Suprapubic skin (tissue), 4 donors: ENCODE results near the gene SLC41A1. TPM values are rescaled to one million over a fixed set of nuclear protein-coding genes. Genes with fewer than 3 reads are reported as not detected.

Experiments used
- DNase-seq, 2 donors: peaks; one replicate each; pipeline ENCODE4 v3.0.0-alpha.2; 2019; ENCODE audit warnings: low spot score in 2 of 2
- H3K27ac ChIP-seq: fragments of 200-600 bp; sonication (generic); one replicate; pipeline ENCODE4 v1.5.1; 2019
- H3K27me3 ChIP-seq: fragments of 200-600 bp; sonication (generic); one replicate; pipeline ENCODE4 v1.5.1; 2019
- H3K36me3 ChIP-seq: fragments of 200-600 bp; sonication (generic); one replicate; pipeline ENCODE4 v1.5.1; 2019
- H3K4me1 ChIP-seq: fragments of 200-600 bp; sonication (generic); one replicate; pipeline ENCODE4 v1.5.1; 2019
- H3K4me3 ChIP-seq: fragments of 200-600 bp; sonication (generic); one replicate; pipeline ENCODE4 v1.5.1; 2019; ENCODE audit warnings: mild to moderate bottlenecking
- H3K9me3 ChIP-seq: fragments of 200-600 bp; sonication (generic); one replicate; pipeline ENCODE4 v1.5.1; 2019
- EP300 ChIP-seq: sonication (generic); formaldehyde crosslinking; IDR thresholded peaks from one replicate; pipeline ENCODE4 v1.6.1; 2017; ENCODE audit warnings: antibody characterized with exemption
- POLR2A ChIP-seq, 2 donors: fragments of 450-650 bp; IDR thresholded peaks; one replicate each; pipeline ENCODE4 v1.6.1; 2017; ENCODE audit warnings: antibody characterized with exemption in 2 of 2, mild to moderate bottlenecking in 2 of 2, moderate library complexity in 2 of 2
- POLR2AphosphoS5 ChIP-seq, 3 donors: sonication (generic); formaldehyde crosslinking; IDR thresholded peaks; one replicate each; pipeline ENCODE4 v1.6.1; 2017; ENCODE audit warnings: antibody characterized with exemption in 3 of 3
- WGBS: methylation state at CpG from one replicate; pipeline ENCODE4 v1.1.5; 2018; 5-methylcytosine and 5-hydroxymethylcytosine counted together
- total RNA-seq, 4 donors: library from RNA; depleted of rRNA; stranded (reverse); fragments of >200 nt; gene quantifications; one replicate each; pipeline ENCODE4 v1.1.0, GENCODE V29; 2016
- TF ChIP-seq, protein P1 (sequence below), 2 donors: fragments of 200-600 bp in 1 of 2; fragments of 450-650 bp in 1 of 2; sonication (generic) in 1 of 2; IDR thresholded peaks; one replicate each; pipeline ENCODE4 v1.5.1; 2016 to 2019; ENCODE audit warnings: antibody characterized with exemption in 2 of 2, mild to moderate bottlenecking in 1 of 2, moderate library complexity in 1 of 2

The SLC41A1 gene
- total RNA-seq, 4 donors from 2014 or later: 14.6 to 20.8 (median 16.7) TPM

DNA sequence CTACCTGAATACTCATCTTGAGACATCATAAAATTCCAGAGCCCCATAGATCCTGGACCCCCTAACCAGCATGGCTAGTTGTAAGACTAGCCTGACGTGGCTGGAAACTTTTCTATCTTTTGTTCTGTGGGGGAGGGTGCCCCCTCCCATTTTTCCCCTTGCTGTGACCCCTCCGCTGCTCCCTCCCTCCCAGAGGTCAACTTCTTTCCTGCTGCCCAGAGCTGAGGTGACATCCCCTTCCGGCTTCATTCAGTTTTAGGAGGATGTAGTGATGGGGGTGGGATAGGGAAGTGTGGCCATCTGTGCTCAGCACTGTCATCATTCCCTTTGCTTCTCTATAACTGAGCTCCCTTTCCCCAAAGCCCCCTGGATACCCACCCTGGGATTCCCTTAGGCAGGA, 4.4 kb upstream of the SLC41A1 start:
- Histone ChIP-seq H3K9me3 (no peaks in the 10 kb centered on the region), H3K27ac (no peak overlapping the region), H3K4me3 (no peak overlapping the region), H3K27me3 (no peaks in the 10 kb centered on the region), H3K36me3 (no peaks in the 10 kb centered on the region), H3K4me1 (peaks cover 8% of the 10 kb centered on the region)
- WGBS: 88% methylated on average over 3 of the region's 3 CpGs
- DNase-seq: no peak
- no peak for TF ChIP-seq POLR2AphosphoS5 (IDR thresholded peaks at IDR 0.05)
- TF ChIP-seq POLR2A (IDR thresholded peaks at IDR 0.05): no peak
- TF ChIP-seq, protein P1, sequence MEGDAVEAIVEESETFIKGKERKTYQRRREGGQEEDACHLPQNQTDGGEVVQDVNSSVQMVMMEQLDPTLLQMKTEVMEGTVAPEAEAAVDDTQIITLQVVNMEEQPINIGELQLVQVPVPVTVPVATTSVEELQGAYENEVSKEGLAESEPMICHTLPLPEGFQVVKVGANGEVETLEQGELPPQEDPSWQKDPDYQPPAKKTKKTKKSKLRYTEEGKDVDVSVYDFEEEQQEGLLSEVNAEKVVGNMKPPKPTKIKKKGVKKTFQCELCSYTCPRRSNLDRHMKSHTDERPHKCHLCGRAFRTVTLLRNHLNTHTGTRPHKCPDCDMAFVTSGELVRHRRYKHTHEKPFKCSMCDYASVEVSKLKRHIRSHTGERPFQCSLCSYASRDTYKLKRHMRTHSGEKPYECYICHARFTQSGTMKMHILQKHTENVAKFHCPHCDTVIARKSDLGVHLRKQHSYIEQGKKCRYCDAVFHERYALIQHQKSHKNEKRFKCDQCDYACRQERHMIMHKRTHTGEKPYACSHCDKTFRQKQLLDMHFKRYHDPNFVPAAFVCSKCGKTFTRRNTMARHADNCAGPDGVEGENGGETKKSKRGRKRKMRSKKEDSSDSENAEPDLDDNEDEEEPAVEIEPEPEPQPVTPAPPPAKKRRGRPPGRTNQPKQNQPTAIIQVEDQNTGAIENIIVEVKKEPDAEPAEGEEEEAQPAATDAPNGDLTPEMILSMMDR (IDR thresholded peaks at IDR 0.05): no peak
- TF ChIP-seq EP300: no peak

DNA sequence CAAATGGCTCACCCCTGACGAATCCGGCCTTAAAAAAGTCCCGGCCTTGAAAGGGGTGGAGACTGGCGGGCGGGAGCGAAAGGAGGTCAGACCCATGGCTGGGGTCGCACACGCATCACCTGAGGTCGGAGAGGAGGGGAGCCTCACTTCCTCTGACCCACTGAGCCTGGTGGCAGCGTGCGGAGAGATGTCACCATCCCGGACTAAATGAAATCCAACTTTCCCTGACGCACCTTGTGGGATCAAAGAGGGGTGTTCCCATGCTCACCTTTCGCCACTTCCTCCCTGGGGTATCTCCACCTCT, 709 bp upstream of the SLC41A1 start:
- peaks cover 2% of the 10 kb centered on the region for H3K36me3 ChIP-seq
- H3K27ac ChIP-seq: peak overlapping the region; percentile 50
- H3K9me3 ChIP-seq: no peaks in the 10 kb centered on the region
- no peak for DNase-seq
- H3K27me3 ChIP-seq: no peaks in the 10 kb centered on the region
- 13% methylated on average over 4 of the region's 14 CpGs for WGBS
- H3K4me3 ChIP-seq: peak overlapping the region; percentile 63
- H3K4me1 ChIP-seq: peaks cover 36% of the 10 kb centered on the region
- TF ChIP-seq POLR2A (IDR thresholded peaks at IDR 0.05) (no peak), EP300 (no peak), POLR2AphosphoS5 (IDR thresholded peaks at IDR 0.05) (no peak)
- TF ChIP-seq, protein P1 (IDR thresholded peaks at IDR 0.05): no peak

DNA sequence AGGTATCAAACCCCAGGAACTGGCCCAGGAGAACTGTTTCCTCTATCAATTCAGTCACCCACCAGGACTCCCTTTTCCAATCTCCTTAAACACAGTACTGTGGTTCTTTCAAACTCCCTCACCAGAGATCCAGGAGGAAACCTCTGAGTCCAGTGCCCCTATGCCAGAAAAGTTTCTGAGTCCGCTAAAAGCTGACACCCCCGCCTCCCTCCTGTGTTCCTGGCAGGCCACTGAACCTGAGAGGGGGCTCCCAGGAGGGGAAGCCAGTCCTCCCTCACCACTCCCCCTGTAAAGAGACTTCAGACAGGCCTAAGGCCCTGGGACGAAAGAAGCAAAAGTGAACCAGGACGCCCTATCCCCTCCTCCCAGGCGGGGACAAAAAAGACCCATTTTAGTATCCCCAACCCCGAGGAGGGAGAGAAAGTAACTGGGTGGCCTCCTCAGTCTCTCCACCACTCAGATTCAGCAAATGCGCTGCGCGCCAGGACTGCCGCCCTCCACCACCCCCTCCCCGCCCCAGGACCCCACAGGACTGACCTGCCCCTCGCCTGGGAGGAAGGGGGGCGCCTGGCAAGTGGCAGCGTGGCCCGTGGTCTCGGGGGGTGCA, 624 bp downstream of the SLC41A1 start:
- no CpG with 5 or more reads among the region's 16 CpGs for WGBS
- DNase-seq: no peak
- Histone ChIP-seq H3K27me3 (no peaks in the 10 kb centered on the region), H3K4me1 (peaks cover 36% of the 10 kb centered on the region), H3K27ac (peak overlapping the region; percentile 50), H3K36me3 (peaks cover 2% of the 10 kb centered on the region), H3K9me3 (no peaks in the 10 kb centered on the region), H3K4me3 (peak overlapping the region; percentile 63)
- TF ChIP-seq POLR2AphosphoS5 (IDR thresholded peaks at IDR 0.05) (no peak), POLR2A (IDR thresholded peaks at IDR 0.05) (no peak), EP300 (no peak)
- TF ChIP-seq, protein P1 (IDR thresholded peaks at IDR 0.05): no peak

DNA sequence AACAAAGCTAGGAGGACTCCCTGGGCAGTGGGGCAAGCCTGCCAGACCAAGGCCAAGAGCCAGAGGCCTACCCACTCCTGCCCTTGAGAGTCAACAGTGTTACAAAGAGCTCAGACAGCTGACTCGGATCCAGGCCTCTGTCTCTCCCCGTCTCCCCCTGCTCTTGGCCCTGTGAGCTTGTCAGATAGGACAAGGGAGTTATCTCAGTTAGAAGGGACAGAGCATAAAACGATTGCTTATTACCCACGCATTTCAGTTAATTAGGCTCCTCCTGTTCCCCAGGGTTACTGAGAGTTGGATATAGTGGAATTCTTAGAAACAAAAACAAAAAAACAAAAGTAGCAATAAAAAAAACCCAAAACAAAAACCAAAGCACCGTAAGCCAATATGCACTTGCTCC, 1.3 kb downstream of the SLC41A1 start:
- peaks cover 2% of the 10 kb centered on the region for H3K36me3 ChIP-seq
- no peak overlapping the region for H3K27ac ChIP-seq
- peaks cover 36% of the 10 kb centered on the region for H3K4me1 ChIP-seq
- H3K9me3 ChIP-seq: no peaks in the 10 kb centered on the region
- DNase-seq: no peak
- WGBS: 24% methylated on average over 5 of the region's 5 CpGs
- peak overlapping the region; percentile 63 for H3K4me3 ChIP-seq
- TF ChIP-seq POLR2AphosphoS5 (IDR thresholded peaks at IDR 0.05): no peak
- TF ChIP-seq EP300: no peak
- TF ChIP-seq, protein P1 (IDR thresholded peaks at IDR 0.05): no peak
- no peak for TF ChIP-seq POLR2A (IDR thresholded peaks at IDR 0.05)
- no peaks in the 10 kb centered on the region for H3K27me3 ChIP-seq

DNA sequence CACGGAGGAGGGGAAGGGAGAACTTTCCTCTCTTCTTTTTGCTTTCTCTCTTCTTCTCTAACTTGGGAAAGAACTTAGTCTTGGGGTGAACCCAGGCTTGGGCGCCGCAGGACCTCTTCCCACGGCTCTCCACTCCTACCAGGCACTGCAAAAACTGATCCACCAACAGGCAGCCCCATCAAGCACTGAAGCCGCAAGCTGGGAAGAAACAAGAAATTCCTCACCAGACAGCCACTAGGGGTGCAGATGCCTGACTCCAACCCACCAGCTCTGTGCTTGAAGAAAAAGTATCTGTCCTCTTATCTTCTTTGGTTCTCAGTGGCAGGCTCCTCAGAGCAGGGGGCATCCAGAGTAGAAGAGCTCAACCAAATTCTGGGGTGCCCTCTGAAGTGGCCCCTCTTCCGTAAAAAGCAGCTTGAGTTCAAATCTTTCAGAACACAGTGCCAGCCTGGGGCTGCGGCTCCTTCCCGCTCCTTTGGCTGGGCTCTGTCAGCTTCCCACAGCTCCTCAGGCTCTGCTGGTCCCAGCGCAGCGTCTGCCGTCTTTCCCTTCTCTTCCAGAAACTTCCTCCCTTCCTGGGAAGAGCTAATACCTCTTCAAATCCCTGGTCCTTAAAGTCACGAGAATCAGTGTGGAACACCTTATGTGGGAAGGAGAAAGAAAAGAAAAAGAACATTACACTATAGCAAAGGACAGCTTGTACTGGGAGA, 2.4 kb downstream of the SLC41A1 start:
- TF ChIP-seq EP300: no peak
- no peak for TF ChIP-seq POLR2AphosphoS5 (IDR thresholded peaks at IDR 0.05)
- TF ChIP-seq, protein P1 (IDR thresholded peaks at IDR 0.05): no peak
- TF ChIP-seq POLR2A (IDR thresholded peaks at IDR 0.05): no peak
- H3K4me1 ChIP-seq: peaks cover 41% of the 10 kb centered on the region
- no peak for DNase-seq
- no peaks in the 10 kb centered on the region for H3K27me3 ChIP-seq
- H3K9me3 ChIP-seq: no peaks in the 10 kb centered on the region
- H3K36me3 ChIP-seq: peaks cover 2% of the 10 kb centered on the region
- 90% methylated on average over 12 of the region's 12 CpGs for WGBS
- no peak overlapping the region for H3K4me3 ChIP-seq
- no peak overlapping the region for H3K27ac ChIP-seq
